ENCODE measurements around the gene APPBP2. TPM values are rescaled to one million over a fixed set of nuclear protein-coding genes. Genes with fewer than 3 reads are reported as not detected.

Gene APPBP2
- polyA plus RNA-seq, 1 of the 3 experiments (the other 2 are of a cell fraction), result 7.6 TPM

DNA sequence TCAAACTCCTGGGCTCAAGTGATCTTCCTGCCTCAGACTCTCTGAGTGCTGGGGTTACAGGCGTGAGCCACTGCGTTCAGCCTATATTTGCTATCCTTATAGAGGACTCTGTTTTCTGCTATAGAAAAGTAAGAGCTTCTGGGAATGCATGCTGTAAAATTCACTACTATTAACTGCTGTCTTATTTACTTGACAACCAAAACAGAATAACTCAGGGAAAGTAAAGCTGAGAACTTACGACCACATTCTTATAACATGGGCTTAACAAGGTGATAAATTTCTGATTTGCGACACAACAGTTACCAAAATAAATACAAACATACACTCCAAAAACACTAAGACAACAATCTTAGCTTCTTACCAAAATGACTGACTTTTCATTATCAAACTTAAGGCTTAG is 23.9 kb downstream of the APPBP2 start:
- no peak overlapping the region for H3K27ac ChIP-seq (ENCODE audit: low read depth in 2 of 2, low read length in 1 of 2)
- no peak overlapping the region for H3K4me2 ChIP-seq
- TF ChIP-seq USF1 (IDR thresholded peaks at IDR 0.05; ENCODE audit: borderline replicate concordance, low read depth), result no peak
- no peak for TF ChIP-seq EZH2phosphoT487 (IDR thresholded peaks at IDR 0.05; ENCODE audit: borderline replicate concordance, low read depth)
- no peak overlapping the region for H2AFZ ChIP-seq (ENCODE audit: low read depth)
- ChIA-PET CTCF (interaction anchor here (0.8 kb wide), 1 partner anchor 28 kb away, joined by 3 read pairs; no protein-coding TSS in a partner anchor), POLR2A (no interaction called here)
- no peaks in the 10 kb centered on the region for H3K9me3 ChIP-seq
- DNase-seq, result no peak
- H3K4me1 ChIP-seq (ENCODE audit: control insufficient read depth in 1 of 2, insufficient read depth in 2 of 2, low read depth in 1 of 2, low read length in 1 of 2), result peaks cover 0 to 6% of the 10 kb centered on the region in 2 experiments; a peak in 2 of 4 replicates
- H3K4me3 ChIP-seq (ENCODE audit: low read depth in 2 of 2, low read length in 1 of 2), result no peak overlapping the region
- peaks cover 98% of the 10 kb centered on the region for H3K79me2 ChIP-seq (ENCODE audit: insufficient read depth)
- H4K20me1 ChIP-seq (ENCODE audit: insufficient read depth), result peaks cover 60% of the 10 kb centered on the region
- H3K27me3 ChIP-seq (ENCODE audit: insufficient read depth), result no peaks in the 10 kb centered on the region
- H3K36me3 ChIP-seq (replicated peaks in 1 of 2; ENCODE audit: control insufficient read depth in 1 of 2, insufficient read depth in 2 of 2, low read length in 1 of 2), result peaks cover 10 to 55% of the 10 kb centered on the region in 2 experiments
- 97% methylated on average over 4 of the region's 4 CpGs for WGBS (ENCODE audit: low lambda C conversion rate)
- H3F3A ChIP-seq (replicated peaks; ENCODE audit: insufficient read depth), result peaks cover 33% of the 10 kb centered on the region
- no peak overlapping the region for H3K9ac ChIP-seq
- no peaks in the 10 kb centered on the region for H3K9me2 ChIP-seq

- H2AFZ ChIP-seq (ENCODE audit: low read depth), result no peak overlapping the region
- no peak overlapping the region for H3K9ac ChIP-seq
- TF ChIP-seq USF2 (IDR thresholded peaks at IDR 0.05; ENCODE audit: borderline replicate concordance, low read depth, low read length), result no peak
- TF ChIP-seq FOXJ3 (CRISPR knock-in tag; IDR thresholded peaks at IDR 0.05), result no peak
- TF ChIP-seq TCF12 (IDR thresholded peaks at IDR 0.05), result no peak
- TF ChIP-seq EP300 (IDR thresholded peaks at IDR 0.05; ENCODE audit: borderline replicate concordance in 1 of 2, low read depth in 1 of 2, low read length in 1 of 2), result no peak
- no peak for TF ChIP-seq MAX (IDR thresholded peaks at IDR 0.05; ENCODE audit: low read depth)
- no peak for TF ChIP-seq IRF3 (IDR thresholded peaks at IDR 0.05; ENCODE audit: low read depth, low read length)
- TF ChIP-seq FOSL2 (IDR thresholded peaks at IDR 0.05; ENCODE audit: borderline replicate concordance, low read depth), result no peak
- TF ChIP-seq EZH2phosphoT487 (IDR thresholded peaks at IDR 0.05; ENCODE audit: borderline replicate concordance, low read depth), result no peak
- TF ChIP-seq, protein P1, sequence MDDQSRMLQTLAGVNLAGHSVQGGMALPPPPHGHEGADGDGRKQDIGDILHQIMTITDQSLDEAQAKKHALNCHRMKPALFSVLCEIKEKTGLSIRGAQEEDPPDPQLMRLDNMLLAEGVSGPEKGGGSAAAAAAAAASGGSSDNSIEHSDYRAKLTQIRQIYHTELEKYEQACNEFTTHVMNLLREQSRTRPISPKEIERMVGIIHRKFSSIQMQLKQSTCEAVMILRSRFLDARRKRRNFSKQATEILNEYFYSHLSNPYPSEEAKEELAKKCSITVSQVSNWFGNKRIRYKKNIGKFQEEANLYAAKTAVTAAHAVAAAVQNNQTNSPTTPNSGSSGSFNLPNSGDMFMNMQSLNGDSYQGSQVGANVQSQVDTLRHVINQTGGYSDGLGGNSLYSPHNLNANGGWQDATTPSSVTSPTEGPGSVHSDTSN (IDR thresholded peaks at IDR 0.05), result no peak
- TF ChIP-seq MXI1 (IDR thresholded peaks at IDR 0.05; ENCODE audit: low read depth, low read length), result no peak
- no peak for TF ChIP-seq RAD21 (IDR thresholded peaks at IDR 0.05; ENCODE audit: low read length)
- TF ChIP-seq GATA2 (CRISPR knock-in tag; IDR thresholded peaks at IDR 0.05), result no peak
- no peak for TF ChIP-seq CTCF (IDR thresholded peaks at IDR 0.05)
- no peak for TF ChIP-seq NRF1 (IDR thresholded peaks at IDR 0.05; ENCODE audit: low read depth, low read length)
- 74% methylated on average over 2 of the region's 2 CpGs for WGBS (ENCODE audit: low lambda C conversion rate)
- no peak for DNase-seq
- ChIA-PET POLR2A (no interaction called here), CTCF (interaction anchor here (1.1 kb wide), 1 partner anchor 14 kb away, joined by 3 read pairs; no protein-coding TSS in a partner anchor)
- H3K9me3 ChIP-seq, result no peaks in the 10 kb centered on the region
- H3K36me3 ChIP-seq (replicated peaks in 1 of 2; ENCODE audit: control insufficient read depth in 1 of 2, insufficient read depth in 2 of 2, low read length in 1 of 2), result peaks cover 12 to 61% of the 10 kb centered on the region in 2 experiments
- H3K4me1 ChIP-seq (ENCODE audit: control insufficient read depth in 1 of 2, insufficient read depth in 2 of 2, low read depth in 1 of 2, low read length in 1 of 2), result peaks cover 0 to under 1% of the 10 kb centered on the region in 2 experiments; a peak in 2 of 4 replicates
- H3K4me3 ChIP-seq (ENCODE audit: low read depth in 2 of 2, low read length in 1 of 2), result no peak overlapping the region
- H4K20me1 ChIP-seq (ENCODE audit: insufficient read depth), result peaks cover 55% of the 10 kb centered on the region
- H3K4me2 ChIP-seq, result no peak overlapping the region
- H3F3A ChIP-seq (replicated peaks; ENCODE audit: insufficient read depth), result peaks cover 27% of the 10 kb centered on the region
- H3K9me2 ChIP-seq, result no peaks in the 10 kb centered on the region
- H3K27me3 ChIP-seq (ENCODE audit: insufficient read depth), result no peaks in the 10 kb centered on the region
- no peak overlapping the region for H3K27ac ChIP-seq (ENCODE audit: low read depth in 2 of 2, low read length in 1 of 2)
- H3K79me2 ChIP-seq (ENCODE audit: insufficient read depth), result peaks cover 98% of the 10 kb centered on the region
Observed at GRCh38 chr17:60501589-60501988, 24.5 kb downstream of the APPBP2 start.
